ENCODE measurements around the gene SYVN1. TPM values are rescaled to one million over a fixed set of nuclear protein-coding genes. Genes with fewer than 3 reads are reported as not detected.

Gene SYVN1
- total RNA-seq, 2 donors from 2014 or later = 30.4 to 39.5 TPM

DNA sequence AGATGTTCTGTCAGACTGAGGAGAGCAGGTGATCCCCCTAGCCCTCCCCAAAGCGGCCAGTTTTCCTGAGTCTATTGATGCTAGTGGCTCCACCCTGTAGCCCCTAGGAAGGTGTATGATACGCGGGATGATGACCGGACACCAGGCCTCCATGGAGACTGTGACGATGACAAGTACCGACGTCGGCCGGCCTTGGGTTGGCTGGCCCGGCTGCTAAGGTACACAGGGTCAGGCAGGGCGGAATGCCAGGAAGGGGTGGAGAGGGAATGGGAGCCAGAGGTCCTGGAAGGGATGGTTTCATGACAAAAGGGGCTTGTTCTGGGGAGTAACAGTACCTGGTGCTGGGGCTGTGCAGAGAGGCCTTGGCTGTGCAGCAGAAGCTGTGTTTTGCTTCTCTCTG lies 47.1 kb downstream of the SYVN1 start:
- no peak for DNase-seq
- Mint-ChIP-seq H3K4me3 (no peak overlapping the region), H3K4me1 (peaks cover 6% of the 10 kb centered on the region), H3K36me3 (ENCODE audit: low read depth) (peaks cover 38% of the 10 kb centered on the region), H3K27me3 (ENCODE audit: insufficient read depth) (no peaks in the 10 kb centered on the region), H3K9me3 (no peaks in the 10 kb centered on the region), H3K27ac (no peak overlapping the region)
- Histone ChIP-seq H3K9ac (ENCODE audit: extremely low read depth, low read length, poor library complexity, severe bottlenecking) (no peak overlapping the region), H3K27me3 (ENCODE audit: control insufficient read depth, insufficient read depth, low read length, poor library complexity, severe bottlenecking) (no peaks in the 10 kb centered on the region), H3K4me1 (ENCODE audit: control insufficient read depth, insufficient read depth, low read length) (no peaks in the 10 kb centered on the region), H3K27ac (ENCODE audit: low read depth, low read length) (no peak overlapping the region), H3K4me3 (ENCODE audit: low read length) (no peak overlapping the region), H3K9me3 (ENCODE audit: control insufficient read depth, low read length) (no peaks in the 10 kb centered on the region), H3K36me3 (ENCODE audit: control insufficient read depth, insufficient read depth, low read length) (peaks cover 35% of the 10 kb centered on the region)
- TF ChIP-seq, protein P1, sequence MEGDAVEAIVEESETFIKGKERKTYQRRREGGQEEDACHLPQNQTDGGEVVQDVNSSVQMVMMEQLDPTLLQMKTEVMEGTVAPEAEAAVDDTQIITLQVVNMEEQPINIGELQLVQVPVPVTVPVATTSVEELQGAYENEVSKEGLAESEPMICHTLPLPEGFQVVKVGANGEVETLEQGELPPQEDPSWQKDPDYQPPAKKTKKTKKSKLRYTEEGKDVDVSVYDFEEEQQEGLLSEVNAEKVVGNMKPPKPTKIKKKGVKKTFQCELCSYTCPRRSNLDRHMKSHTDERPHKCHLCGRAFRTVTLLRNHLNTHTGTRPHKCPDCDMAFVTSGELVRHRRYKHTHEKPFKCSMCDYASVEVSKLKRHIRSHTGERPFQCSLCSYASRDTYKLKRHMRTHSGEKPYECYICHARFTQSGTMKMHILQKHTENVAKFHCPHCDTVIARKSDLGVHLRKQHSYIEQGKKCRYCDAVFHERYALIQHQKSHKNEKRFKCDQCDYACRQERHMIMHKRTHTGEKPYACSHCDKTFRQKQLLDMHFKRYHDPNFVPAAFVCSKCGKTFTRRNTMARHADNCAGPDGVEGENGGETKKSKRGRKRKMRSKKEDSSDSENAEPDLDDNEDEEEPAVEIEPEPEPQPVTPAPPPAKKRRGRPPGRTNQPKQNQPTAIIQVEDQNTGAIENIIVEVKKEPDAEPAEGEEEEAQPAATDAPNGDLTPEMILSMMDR (conservative IDR thresholded peaks at IDR 0.05) = no peak
- 96 to 100% methylated on average over 2 to 11 of the region's 11 CpGs for WGBS, 2 experiments (ENCODE audit: insufficient coverage in 1 of 2, insufficient read length in 1 of 2)

DNA sequence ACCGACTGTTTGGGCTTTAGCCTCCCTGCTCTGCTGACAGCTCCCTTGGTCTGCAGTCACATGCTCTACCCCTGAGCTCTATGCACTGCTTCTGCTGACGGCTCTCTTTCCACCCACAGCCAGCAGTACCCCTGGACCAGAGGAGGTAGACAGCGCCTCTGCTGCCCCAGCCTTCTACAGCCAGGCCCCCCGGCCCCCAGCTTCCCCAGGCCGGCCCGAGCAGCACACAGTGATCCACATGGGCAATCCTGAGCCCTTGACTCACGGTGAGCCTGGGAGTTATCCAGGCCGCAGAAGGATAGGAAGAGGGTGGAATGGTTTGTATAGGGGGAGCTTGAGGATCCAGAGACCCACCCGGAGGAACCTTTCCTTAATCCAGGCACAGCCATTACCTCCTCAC lies 47.5 kb downstream of the SYVN1 start:
- Histone ChIP-seq H3K27me3 (ENCODE audit: control insufficient read depth, insufficient read depth, low read length, poor library complexity, severe bottlenecking) (no peaks in the 10 kb centered on the region), H3K27ac (ENCODE audit: low read depth, low read length) (no peak overlapping the region), H3K36me3 (ENCODE audit: control insufficient read depth, insufficient read depth, low read length) (peaks cover 39% of the 10 kb centered on the region), H3K9ac (ENCODE audit: extremely low read depth, low read length, poor library complexity, severe bottlenecking) (no peak overlapping the region), H3K9me3 (ENCODE audit: control insufficient read depth, low read length) (no peaks in the 10 kb centered on the region), H3K4me3 (ENCODE audit: low read length) (no peak overlapping the region), H3K4me1 (ENCODE audit: control insufficient read depth, insufficient read depth, low read length) (no peaks in the 10 kb centered on the region)
- peaks cover 6% of the 10 kb centered on the region for H3K4me1 Mint-ChIP-seq
- H3K27me3 Mint-ChIP-seq (ENCODE audit: insufficient read depth) = no peaks in the 10 kb centered on the region
- TF ChIP-seq, protein P1 (conservative IDR thresholded peaks at IDR 0.05) = no peak
- no peak overlapping the region for H3K4me3 Mint-ChIP-seq
- 92 to 100% methylated on average over 1 to 9 of the region's 9 CpGs for WGBS, 2 experiments (ENCODE audit: insufficient coverage in 1 of 2, insufficient read length in 1 of 2)
- H3K36me3 Mint-ChIP-seq (ENCODE audit: low read depth) = peaks cover 41% of the 10 kb centered on the region
- H3K9me3 Mint-ChIP-seq = no peaks in the 10 kb centered on the region
- H3K27ac Mint-ChIP-seq = no peak overlapping the region
- DNase-seq = no peak

DNA sequence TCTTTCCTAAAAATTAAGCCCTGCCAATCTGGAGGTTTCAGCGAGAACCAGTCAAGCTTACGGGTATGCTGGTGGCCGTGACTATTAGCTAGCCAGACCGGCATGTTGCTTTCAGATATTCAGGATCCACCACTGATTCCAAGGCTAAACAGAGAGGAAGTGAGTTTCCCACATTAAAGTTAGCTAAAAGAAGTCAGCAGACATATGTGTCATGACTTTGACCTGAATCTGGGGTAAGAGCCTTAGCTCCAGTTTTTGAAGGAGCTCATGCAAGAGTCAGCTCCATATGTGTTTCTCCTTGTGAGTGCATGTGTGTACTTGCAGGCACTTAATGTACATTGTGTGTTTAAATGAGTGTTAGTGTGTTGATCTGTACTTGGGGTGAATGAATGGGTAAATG lies 48.9 kb downstream of the SYVN1 start:
- peaks cover 6% of the 10 kb centered on the region for H3K4me1 Mint-ChIP-seq

More for the DNA sequence above, 48.9 kb downstream of the SYVN1 start:
- no peak for DNase-seq
- H3K27ac ChIP-seq (ENCODE audit: low read depth, low read length) = no peak overlapping the region
- Mint-ChIP-seq H3K4me3 (peak overlapping the region; percentile 91), H3K27ac (no peak overlapping the region), H3K9me3 (no peaks in the 10 kb centered on the region), H3K27me3 (ENCODE audit: insufficient read depth) (no peaks in the 10 kb centered on the region), H3K36me3 (ENCODE audit: low read depth) (peaks cover 47% of the 10 kb centered on the region)
- no peaks in the 10 kb centered on the region for H3K4me1 ChIP-seq (ENCODE audit: control insufficient read depth, insufficient read depth, low read length)
- H3K9me3 ChIP-seq (ENCODE audit: control insufficient read depth, low read length) = no peaks in the 10 kb centered on the region
- H3K36me3 ChIP-seq (ENCODE audit: control insufficient read depth, insufficient read depth, low read length) = peaks cover 50% of the 10 kb centered on the region
- no peak overlapping the region for H3K9ac ChIP-seq (ENCODE audit: extremely low read depth, low read length, poor library complexity, severe bottlenecking)
- TF ChIP-seq, protein P1 (conservative IDR thresholded peaks at IDR 0.05) = no peak
- H3K4me3 ChIP-seq (ENCODE audit: low read length) = peak overlapping the region; percentile 99
- WGBS, 2 experiments (ENCODE audit: insufficient coverage in 1 of 2, insufficient read length in 1 of 2) = 90 to 100% methylated on average over 4 of the region's 4 CpGs
- H3K27me3 ChIP-seq (ENCODE audit: control insufficient read depth, insufficient read depth, low read length, poor library complexity, severe bottlenecking) = no peaks in the 10 kb centered on the region
